Heart right ventricle (tissue), 16 donors: ENCODE results near the gene CKLF. TPM values are rescaled to one million over a fixed set of nuclear protein-coding genes. Genes with fewer than 3 reads are reported as not detected.

Experiments used
- ATAC-seq, 8 donors: fragments of 200-7000 bp; cut with Tn5 transposase; one replicate each; pipeline ENCODE4 v1.9.1; 2020; ENCODE audit warnings: mild to moderate bottlenecking in 8 of 8, moderate library complexity in 8 of 8, moderate number of reproducible peaks in 1 of 8
- DNase-seq, 2 donors: peaks; one replicate each; pipeline ENCODE4 v3.0.0-alpha.2; 2020
- H3K27ac ChIP-seq, 10 donors: fragments of 200-600 bp; sonication (generic) in 2 of 10; one replicate each; pipeline versions ENCODE4 v1.5.0 to v1.8.0; 2020 to 2022; ENCODE audit warnings: mild to moderate bottlenecking in 3 of 10
- H3K27me3 ChIP-seq, 7 donors: fragments of 200-600 bp; one replicate each; pipeline ENCODE4 v1.8.0; 2021 to 2022; ENCODE audit warnings: mild to moderate bottlenecking in 2 of 7
- H3K36me3 ChIP-seq, 9 donors: fragments of 200-600 bp; sonication (generic) in 1 of 9; one replicate each; pipeline versions ENCODE4 v1.5.0 to v1.8.0; 2020 to 2022; ENCODE audit warnings: mild to moderate bottlenecking in 2 of 9
- H3K4me1 ChIP-seq, 9 donors: fragments of 200-600 bp; sonication (generic) in 1 of 9; one replicate each; pipeline versions ENCODE4 v1.5.0 to v1.8.0; 2020 to 2022; ENCODE audit warnings: mild to moderate bottlenecking in 4 of 9
- H3K4me3 ChIP-seq, 10 donors: fragments of 200-600 bp; sonication (generic) in 2 of 10; one replicate each; pipeline versions ENCODE4 v1.5.0 to v1.8.0; 2020 to 2022; ENCODE audit warnings: mild to moderate bottlenecking in 7 of 10, moderate library complexity in 2 of 10
- H3K9me3 ChIP-seq, 11 donors: fragments of 200-600 bp in 10 of 11; sonication (generic) in 2 of 11; one replicate each; pipeline versions ENCODE4 v1.5.0 to v1.8.0; 2013 to 2022; ENCODE audit warnings: mild to moderate bottlenecking in 2 of 11, control low read depth in 1 of 11, moderate library complexity in 1 of 11
- CTCF ChIP-seq, 9 donors: fragments of 200-600 bp; sonication (generic) in 2 of 9; IDR thresholded peaks; one replicate each; pipeline versions ENCODE4 v1.5.0 to v1.8.0; 2021 to 2022; ENCODE audit warnings: antibody characterized with exemption in 9 of 9, mild to moderate bottlenecking in 5 of 9, moderate library complexity in 1 of 9
- WGBS, 2 donors: extraction: QIAGEN DNeasy Blood & Tissue Kit; methylation state at CpG; one replicate each; pipeline ENCODE4 v1.1.7; 2013; ENCODE audit warnings: inconsistent platforms in 1 of 2; 5-methylcytosine and 5-hydroxymethylcytosine counted together
- intact Hi-C, 10 donors: fragments of 100-400 bp; cut with DNase I; formaldehyde crosslinking; loops; one replicate each; pipeline versions ENCODE4 v1.11.1 to v1.14.2; 2022
- polyA plus RNA-seq, 2 donors: library from polyadenylated mRNA; stranded (reverse); fragments of 200-250 nt; gene quantifications; one replicate each; pipeline ENCODE4 v1.2.3, GENCODE V29; 2013
- total RNA-seq, 10 donors: library from RNA; stranded (reverse); fragmentation: NEBNext Ultra II Directional in 3 of 10; extraction: Animal tissue kit (Norgen Biotek cat#: 25700) in 3 of 10; gene quantifications; one replicate each; pipeline versions ENCODE4 v1.2.1 to v1.2.4, GENCODE V29; 2021 to 2023
- donor health status: Arrhythmogenic right ventricular cardiomyopathy.
- donor health status: ischemic (EF 13 %, LVEDD 7.1; RV severe dilation, severe dysfunction).
- donor health status: healthy with polysubstance abuse.
- donor health status: DM: no; HTN: yes; CAD: no.
- donor health status: DM: no; HTN: no; CAD: no.
- donor health status: ischemic (EF 25% LVEDD 6.9; RV normal size, moderate dysfunction).
- donor health status: ischemic (EF 25% LVEDD 5.7; RV mildly dilated, moderate dysfunction).
- donor health status: healthy.
- donor health status: DM: yes; HTN: yes; CAD: no.
- donor health status: Ischemic cardiomyopathy.
- donor health status: ischemic (EF 35%, LVEDD 5.7; RV mildly dilated, moderate dysfunction).
- donor health status: nonischemic (EF 11% LVEDD 7.7; RV severe dilation, severe dysfunction).
- donor health status: DM: yes; HTN: yes; CAD: no.
- donor health status: PGD.
- donor health status: ischemic (EF 29% LVEDD 5.4; RV normal size, mild dysfunction).
- donor health status: nonischemic (EF 23%, LVEDD 6.1; RV moderate dilation, normal function).

The CKLF gene
- total and polyA plus RNA-seq, 12 donors = 1.6 to 24.1 (median 6.8) TPM

DNA sequence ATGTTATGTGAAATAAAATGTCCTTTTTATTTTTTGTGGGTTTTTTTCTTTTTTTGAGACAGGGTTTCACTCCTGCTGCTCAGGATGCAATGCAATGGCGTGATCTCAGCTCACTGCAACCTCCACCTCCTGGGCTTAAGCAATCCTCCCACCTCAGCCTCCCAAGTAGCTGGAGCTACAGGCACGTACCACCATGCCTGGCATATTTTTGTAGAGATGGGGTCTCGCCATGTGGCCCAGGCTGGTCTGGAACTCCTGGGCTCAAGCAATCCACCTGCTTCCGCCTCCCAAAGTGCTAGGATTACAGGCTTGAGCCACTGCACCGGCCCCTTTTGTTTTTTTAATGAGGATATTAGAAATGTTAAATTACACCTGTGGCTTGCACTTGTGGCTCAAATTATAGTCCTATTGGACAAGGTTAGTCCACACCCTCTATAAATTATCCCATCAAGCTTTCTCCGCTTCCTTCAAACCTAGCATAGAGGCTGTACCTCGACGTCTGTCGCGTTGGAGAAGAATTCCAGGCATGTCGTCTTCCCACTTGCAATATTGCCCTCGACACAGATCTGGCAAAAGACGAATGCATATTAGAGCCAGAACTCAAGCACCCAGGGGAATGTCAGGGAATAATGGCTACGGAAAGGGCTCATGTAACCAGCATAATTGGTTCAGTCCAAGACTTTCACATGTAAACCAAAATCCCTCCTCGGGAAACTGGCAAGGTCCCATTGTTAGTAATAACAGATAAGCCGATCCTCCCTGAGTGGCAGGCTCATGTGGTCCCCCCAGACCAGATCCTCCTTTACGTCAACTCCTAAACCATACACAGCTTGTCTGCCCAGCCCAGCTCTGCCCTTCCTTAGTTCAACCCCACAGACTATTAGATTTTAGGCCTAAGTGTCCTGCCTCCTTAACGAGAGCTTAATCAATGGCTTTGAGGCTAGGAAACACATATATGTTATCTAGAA lies 10.7 kb upstream of the CKLF start:
- ATAC-seq = peak in 2 of 8 donors; percentile 23 to 29
- H3K27ac ChIP-seq = peak overlapping the region in 1 of 10 donors; percentile 15
- H3K4me1 ChIP-seq = peaks cover 0 to 23% (median 15%) of the 10 kb centered on the region in 9 donors
- peaks cover 0 to 91% (median 10%) of the 10 kb centered on the region in 9 donors for H3K36me3 ChIP-seq
- TF ChIP-seq CTCF (IDR thresholded peaks at IDR 0.05) = no peak
- DNase-seq = no peak
- intact Hi-C loops = no loop called here
- no peaks in the 10 kb centered on the region for H3K9me3 ChIP-seq
- H3K27me3 ChIP-seq = no peaks in the 10 kb centered on the region
- H3K4me3 ChIP-seq = no peak overlapping the region
- 69 to 71% methylated on average over 18 of the region's 18 CpGs for WGBS, 2 donors

DNA sequence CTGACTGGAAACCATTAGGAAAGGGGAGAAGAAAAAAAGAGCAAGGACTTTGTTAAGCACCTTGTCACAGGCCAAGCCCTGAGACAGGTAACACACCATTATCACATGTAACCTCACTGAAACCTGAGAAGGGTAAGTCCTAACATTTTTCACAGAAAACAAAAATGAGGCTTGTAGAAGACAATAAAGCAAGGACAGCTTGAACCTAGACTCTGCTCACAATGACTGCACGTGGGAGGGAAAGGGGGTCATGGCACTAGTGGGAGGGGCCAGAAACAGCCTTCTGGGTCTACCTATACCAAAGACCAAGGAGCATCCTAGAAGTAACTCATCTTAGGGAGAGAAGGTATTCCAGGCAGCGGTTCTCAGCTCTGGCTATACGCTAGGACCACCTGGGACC lies 10.0 kb upstream of the CKLF start:
- TF ChIP-seq CTCF (IDR thresholded peaks at IDR 0.05) = no peak
- no peaks in the 10 kb centered on the region for H3K27me3 ChIP-seq
- peaks cover 0 to 87% (median 10%) of the 10 kb centered on the region in 9 donors for H3K36me3 ChIP-seq
- no peak overlapping the region for H3K27ac ChIP-seq
- intact Hi-C loops = no loop called here
- ATAC-seq (no peak), DNase-seq (no peak)
- peaks cover 0 to 26% (median 16%) of the 10 kb centered on the region in 9 donors for H3K4me1 ChIP-seq
- 86 to 87% methylated on average over 3 of the region's 3 CpGs for WGBS, 2 donors
- no peak overlapping the region for H3K4me3 ChIP-seq
- H3K9me3 ChIP-seq = no peaks in the 10 kb centered on the region

- no peak for ATAC-seq
- TF ChIP-seq CTCF (IDR thresholded peaks at IDR 0.05) = no peak
- Histone ChIP-seq H3K27me3 (no peaks in the 10 kb centered on the region), H3K27ac (peak overlapping the region in 1 of 10 donors; percentile 69), H3K4me3 (no peak overlapping the region), H3K9me3 (no peaks in the 10 kb centered on the region), H3K4me1 (peaks cover 0 to 37% (median 22%) of the 10 kb centered on the region in 9 donors), H3K36me3 (peaks cover 0 to 82% (median 10%) of the 10 kb centered on the region in 9 donors)
- 85 to 88% methylated on average over 6 of the region's 6 CpGs for WGBS, 2 donors
- DNase-seq = no peak
- intact Hi-C loops = no loop called here
Observed at GRCh38 chr16:66543541-66543940, 8.8 kb upstream of the CKLF start.

- WGBS, 2 donors = 74 to 79% methylated on average over 7 of the region's 7 CpGs
- no peak for TF ChIP-seq CTCF (IDR thresholded peaks at IDR 0.05)
- intact Hi-C loops = loop anchor here in 1 of 10 donors (2.0 kb wide), 1 partner anchor 23 kb away; no protein-coding TSS in a partner anchor
- Histone ChIP-seq H3K27ac (peak overlapping the region in 2 of 10 donors; percentile 12 to 69), H3K4me1 (peaks cover 0 to 43% (median 24%) of the 10 kb centered on the region in 9 donors), H3K36me3 (peaks cover 0 to 76% (median 10%) of the 10 kb centered on the region in 9 donors), H3K27me3 (no peaks in the 10 kb centered on the region), H3K9me3 (no peaks in the 10 kb centered on the region), H3K4me3 (no peak overlapping the region)
- no peak for ATAC-seq
- no peak for DNase-seq
Observed at GRCh38 chr16:66544016-66544757, 8.2 kb upstream of the CKLF start.
